Keratinocyte (primary cell): Measurements from ENCODE around the gene MAP4K2.

Experiments used
- CTCF ChIP-seq, 3 experiments: IDR thresholded peaks in 1 of 3; conservative IDR thresholded peaks in 1 of 3; optimal IDR thresholded peaks in 1 of 3; 2 replicates in 2 of 3; 3 replicates in 1 of 3; pipeline versions ENCODE3 to v1.5.1; 2011; ENCODE audit warnings: low read length in 3 of 3, mild to moderate bottlenecking in 3 of 3, moderate library complexity in 2 of 3, control low read depth in 1 of 3, inconsistent platforms in 1 of 3; ENCODE audit not compliant: insufficient read depth in 2 of 3; ENCODE audit errors: extremely low read depth in 1 of 3
- EZH2 ChIP-seq: IDR thresholded peaks from one replicate; pipeline ENCODE4 v1.6.1; 2012; ENCODE audit warnings: inconsistent platforms, mild to moderate bottlenecking, low read length, moderate library complexity

- TF ChIP-seq CTCF (optimal IDR thresholded peaks at IDR 0.05 in 1 of 3, IDR thresholded peaks at IDR 0.05 in 1 of 3, conservative IDR thresholded peaks at IDR 0.05 in 1 of 3; ENCODE audit: extremely low read depth in 1 of 3, insufficient read depth in 2 of 3, low read length in 3 of 3) (no peak), EZH2 (no peak)
These were observed 38.9 kb downstream of the MAP4K2 start for GRCh38 chr11:64764040-64764611.
